D721Med (cell line): Measurements from ENCODE around the gene GPC6.

ENCODE experiments used
- DNase-seq: peaks from one replicate; pipeline ENCODE4 v3.0.0; 2011; ENCODE audit warnings: low spot score; ENCODE audit not compliant: insufficient read length
- FAIRE-seq: peaks from 2 replicates; lab custom pipeline; 2011; peaks lifted over from hg19 to GRCh38; lab: Jason Lieb, UNC
- TF ChIP-seq, protein P1 (sequence below): IDR thresholded peaks from 2 replicates; pipeline ENCODE4 v1.5.1; 2012; ENCODE audit warnings: mild to moderate bottlenecking, control low read depth; ENCODE audit not compliant: insufficient read depth; ENCODE audit errors: missing control alignments

Gene GPC6

DNA sequence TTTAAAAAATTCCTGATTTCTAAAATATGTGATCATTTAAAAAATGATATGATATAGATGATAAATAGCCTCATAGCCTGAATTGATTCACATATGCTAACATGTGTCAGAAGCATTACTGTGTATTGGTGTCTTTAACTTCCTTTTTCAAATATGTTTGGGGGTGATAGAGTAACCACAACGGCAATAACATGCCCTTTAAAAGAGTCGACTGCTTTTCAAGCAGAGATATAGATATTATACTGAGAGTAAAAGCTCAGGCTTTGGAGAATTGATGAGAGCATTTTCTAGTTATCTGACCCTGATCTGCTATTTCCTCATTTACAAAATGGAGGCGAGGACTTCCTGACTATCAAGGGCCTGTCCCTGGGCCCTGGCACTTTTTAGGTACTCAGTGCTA, 992.3 kb downstream of the GPC6 start:
- DNase-seq = no peak
- FAIRE-seq = no peak
- TF ChIP-seq, protein P1, sequence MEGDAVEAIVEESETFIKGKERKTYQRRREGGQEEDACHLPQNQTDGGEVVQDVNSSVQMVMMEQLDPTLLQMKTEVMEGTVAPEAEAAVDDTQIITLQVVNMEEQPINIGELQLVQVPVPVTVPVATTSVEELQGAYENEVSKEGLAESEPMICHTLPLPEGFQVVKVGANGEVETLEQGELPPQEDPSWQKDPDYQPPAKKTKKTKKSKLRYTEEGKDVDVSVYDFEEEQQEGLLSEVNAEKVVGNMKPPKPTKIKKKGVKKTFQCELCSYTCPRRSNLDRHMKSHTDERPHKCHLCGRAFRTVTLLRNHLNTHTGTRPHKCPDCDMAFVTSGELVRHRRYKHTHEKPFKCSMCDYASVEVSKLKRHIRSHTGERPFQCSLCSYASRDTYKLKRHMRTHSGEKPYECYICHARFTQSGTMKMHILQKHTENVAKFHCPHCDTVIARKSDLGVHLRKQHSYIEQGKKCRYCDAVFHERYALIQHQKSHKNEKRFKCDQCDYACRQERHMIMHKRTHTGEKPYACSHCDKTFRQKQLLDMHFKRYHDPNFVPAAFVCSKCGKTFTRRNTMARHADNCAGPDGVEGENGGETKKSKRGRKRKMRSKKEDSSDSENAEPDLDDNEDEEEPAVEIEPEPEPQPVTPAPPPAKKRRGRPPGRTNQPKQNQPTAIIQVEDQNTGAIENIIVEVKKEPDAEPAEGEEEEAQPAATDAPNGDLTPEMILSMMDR = no peak

- DNase-seq (no peak), FAIRE-seq (no peak)
- TF ChIP-seq, protein P1 = no peak
Measured at GRCh38 chr13:94224670-94225069, 998.1 kb downstream of the GPC6 start.

- DNase-seq (no peak), FAIRE-seq (no peak)
- TF ChIP-seq, protein P1 = no peak
Measured at GRCh38 chr13:94227255-94227879, 1000.8 kb downstream of the GPC6 start.

- FAIRE-seq (no peak), DNase-seq (no peak)
- TF ChIP-seq, protein P1 = no peak
Measured at GRCh38 chr13:94228763-94229162, 1002.2 kb downstream of the GPC6 start.

GRCh38 chr13:94232161-94232950, 1005.7 kb downstream of the GPC6 start:
- no peak for FAIRE-seq
- no peak for DNase-seq
- TF ChIP-seq, protein P1 = no peak

DNA sequence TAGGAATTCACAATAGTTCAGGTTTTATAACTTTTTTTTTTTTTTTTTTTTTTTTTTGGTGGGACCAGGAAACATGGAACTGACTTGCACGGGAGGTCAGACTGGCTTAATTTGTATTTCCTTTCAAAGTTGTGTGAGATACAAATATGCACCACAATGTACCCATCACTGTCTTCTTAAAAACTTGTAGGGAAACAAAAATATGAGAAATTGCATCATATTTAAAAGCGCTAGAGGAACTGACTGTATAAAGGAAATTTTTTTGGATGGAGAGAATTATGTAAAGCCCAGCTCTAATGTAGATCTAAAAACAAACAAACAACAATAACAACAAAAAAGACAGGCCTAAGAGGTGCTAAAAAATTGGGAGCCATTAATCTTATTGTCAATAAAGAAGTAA, 1006.3 kb downstream of the GPC6 start:
- FAIRE-seq (no peak), DNase-seq (no peak)
- TF ChIP-seq, protein P1 = no peak

GRCh38 chr13:94233401-94233800, 1006.8 kb downstream of the GPC6 start:
- no peak for DNase-seq
- no peak for FAIRE-seq
- TF ChIP-seq, protein P1 = no peak
